HG02571 (cell line): ENCODE results near the gene SPACA4.
"Not testable (repeated sequence)": the region's sequence is repeated elsewhere in the genome, so short reads cannot be mapped to it uniquely, and the experiment has no call there.

Experiments used
- ATAC-seq: cut with Tn5 transposase; IDR thresholded peaks from one replicate; pipeline ENCODE4 v1.9.1; 2021; ENCODE audit warnings: mild to moderate bottlenecking, moderate library complexity; ENCODE audit not compliant: unreplicated experiment

The SPACA4 gene

GRCh38 chr19:48618278-48618915 is 11.9 kb downstream of the SPACA4 start:
- no peak for ATAC-seq

GRCh38 chr19:48618916-48619691 is 12.6 kb downstream of the SPACA4 start, which contains the start of the genes RPL18 and SPHK2:
TSS of gene RPL18 (minus strand) at chr19:48619178. CDS start at chr19:48619143, 35 bp downstream.
TSS of gene SPHK2 (plus strand) at chr19:48619506. CDS start at chr19:48620515, 1,009 bp downstream.
- peak; percentile 77 for ATAC-seq

GRCh38 chr19:48619692-48620585 is 13.4 kb downstream of the SPACA4 start:
- ATAC-seq, result no peak

- no peak for ATAC-seq
Measured at GRCh38 chr19:48623556-48624066, 17.1 kb downstream of the SPACA4 start.

GRCh38 chr19:48624067-48624594 is 17.6 kb downstream of the SPACA4 start:
- peak; percentile 54 for ATAC-seq

GRCh38 chr19:48624791-48625723 is 18.5 kb downstream of the SPACA4 start:
- ATAC-seq, result no peak

- no peak for ATAC-seq
Measured at GRCh38 chr19:48625891-48626327, 19.4 kb downstream of the SPACA4 start.

- ATAC-seq, result no peak
Measured at GRCh38 chr19:48627201-48627864, 20.8 kb downstream of the SPACA4 start.

- no peak for ATAC-seq
Measured at GRCh38 chr19:48627865-48628314, 21.3 kb downstream of the SPACA4 start.

- no peak for ATAC-seq
Measured at GRCh38 chr19:48628486-48629296, 22.1 kb downstream of the SPACA4 start.

- ATAC-seq, result no peak
Measured at GRCh38 chr19:48629297-48629598, 22.7 kb downstream of the SPACA4 start.

- ATAC-seq, result no peak
Measured at GRCh38 chr19:48629599-48630295, 23.2 kb downstream of the SPACA4 start.

- ATAC-seq, result no peak
Measured at GRCh38 chr19:48630296-48631063, 23.9 kb downstream of the SPACA4 start.

- no peak for ATAC-seq
Measured at GRCh38 chr19:48631225-48631624, 24.7 kb downstream of the SPACA4 start.

- not testable (repeated sequence) for ATAC-seq
Measured at GRCh38 chr19:48632286-48632685, 25.7 kb downstream of the SPACA4 start.

- no peak for ATAC-seq
Measured at GRCh38 chr19:48632692-48633147, 26.2 kb downstream of the SPACA4 start.
